HG03025 (cell line): ENCODE results near the gene CEACAM21.
"Not testable (repeated sequence)": the region's sequence is repeated elsewhere in the genome, so short reads cannot be mapped to it uniquely, and the experiment has no call there.

Experiments used
- ATAC-seq: cut with Tn5 transposase; IDR thresholded peaks from one replicate; pipeline ENCODE4 v1.9.1; 2021; ENCODE audit warnings: mild to moderate bottlenecking, moderate library complexity; ENCODE audit not compliant: unreplicated experiment, low FRiP score

CEACAM21 gene

GRCh38 chr19:41548954-41549688 lies 26.8 kb upstream of the CEACAM21 start:
- no peak for ATAC-seq

GRCh38 chr19:41549884-41550283 lies 26.1 kb upstream of the CEACAM21 start:
- ATAC-seq, result no peak

GRCh38 chr19:41551212-41551610 lies 24.8 kb upstream of the CEACAM21 start:
- ATAC-seq, result no peak

- no peak for ATAC-seq
These were observed 24.3 kb upstream of the CEACAM21 start for GRCh38 chr19:41551711-41552110.

GRCh38 chr19:41552558-41552957 lies 23.4 kb upstream of the CEACAM21 start:
- no peak for ATAC-seq

- ATAC-seq, result no peak
These were observed 22.2 kb upstream of the CEACAM21 start for GRCh38 chr19:41553804-41554203.

GRCh38 chr19:41554907-41555306 lies 21.1 kb upstream of the CEACAM21 start:
- ATAC-seq, result no peak

GRCh38 chr19:41555748-41556147 lies 20.2 kb upstream of the CEACAM21 start:
- no peak for ATAC-seq

GRCh38 chr19:41563854-41564514 lies 12.0 kb upstream of the CEACAM21 start:
- no peak for ATAC-seq

GRCh38 chr19:41564515-41565378 lies 11.2 kb upstream of the CEACAM21 start:
- ATAC-seq, result no peak

- no peak for ATAC-seq
These were observed 10.6 kb upstream of the CEACAM21 start for GRCh38 chr19:41565379-41565720.

GRCh38 chr19:41566001-41566400 lies 10.0 kb upstream of the CEACAM21 start:
- no peak for ATAC-seq

GRCh38 chr19:41569481-41570150 lies 6.3 kb upstream of the CEACAM21 start:
- no peak for ATAC-seq

GRCh38 chr19:41570179-41570578 lies 5.8 kb upstream of the CEACAM21 start:
- no peak for ATAC-seq

GRCh38 chr19:41570639-41571112 lies 5.3 kb upstream of the CEACAM21 start:
- no peak for ATAC-seq

GRCh38 chr19:41577144-41577830 lies 1.3 kb downstream of the CEACAM21 start:
- no peak for ATAC-seq

GRCh38 chr19:41577833-41578232 lies 1.9 kb downstream of the CEACAM21 start:
- ATAC-seq, result no peak

GRCh38 chr19:41578886-41579285 lies 2.9 kb downstream of the CEACAM21 start:
- ATAC-seq, result no peak

- not testable (repeated sequence) for ATAC-seq
These were observed 5.1 kb downstream of the CEACAM21 start for GRCh38 chr19:41581068-41581467.

- not testable (repeated sequence) for ATAC-seq
These were observed 6.7 kb downstream of the CEACAM21 start for GRCh38 chr19:41582577-41583182.
